GF-D8 (cell line): Measurements from ENCODE around the gene ABCA6.
A peak's percentile ranks its signal among the peaks of the same experiment; 100 is the strongest.

ENCODE experiments used
- DNase-seq: peaks from one replicate; lab custom pipeline; 2025; lab: John Stamatoyannopoulos, UW

The ABCA6 gene

DNA sequence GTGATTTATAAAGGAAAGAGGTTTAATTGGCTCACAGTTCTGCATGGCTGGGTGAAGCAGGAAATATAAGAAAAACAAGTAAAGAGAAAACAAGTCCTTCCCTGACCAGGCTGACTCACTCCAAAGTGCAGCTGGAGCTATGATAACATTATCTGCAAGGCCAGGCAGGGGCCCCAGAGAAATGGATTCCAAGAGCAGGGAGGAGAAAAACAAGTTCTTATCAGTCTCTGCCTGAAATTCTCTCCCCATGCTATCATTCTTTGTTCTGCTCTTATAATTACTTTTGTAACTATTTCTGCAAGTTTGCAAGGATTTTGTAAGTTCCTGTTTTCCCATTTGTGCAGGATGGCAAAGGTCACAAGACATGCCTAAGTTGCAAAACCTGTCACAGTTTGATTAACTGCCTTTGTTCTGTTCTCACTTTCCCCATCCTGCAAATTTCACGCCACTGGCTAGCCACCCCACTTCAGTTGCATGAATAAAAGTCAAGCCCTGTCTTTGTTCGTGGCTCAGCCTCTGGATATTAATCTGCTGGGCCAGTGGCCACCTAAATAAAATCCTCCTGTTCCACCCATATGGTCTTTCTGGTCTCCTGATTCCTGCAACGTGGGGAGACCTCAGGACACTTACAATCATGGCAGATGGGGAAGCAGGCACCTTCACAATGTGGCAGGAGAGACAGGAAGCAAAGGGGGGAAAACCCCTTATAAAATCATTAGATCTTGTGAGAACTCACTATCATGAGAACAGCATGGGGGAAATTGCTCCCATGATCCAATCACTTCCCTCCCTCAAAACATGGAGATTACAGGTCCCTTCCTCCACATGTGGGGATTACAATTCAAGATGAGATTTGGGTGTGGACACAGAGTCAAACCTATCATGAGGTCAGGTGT is 94.1 kb downstream of the ABCA6 start:
- peak; percentile 94 for DNase-seq

DNA sequence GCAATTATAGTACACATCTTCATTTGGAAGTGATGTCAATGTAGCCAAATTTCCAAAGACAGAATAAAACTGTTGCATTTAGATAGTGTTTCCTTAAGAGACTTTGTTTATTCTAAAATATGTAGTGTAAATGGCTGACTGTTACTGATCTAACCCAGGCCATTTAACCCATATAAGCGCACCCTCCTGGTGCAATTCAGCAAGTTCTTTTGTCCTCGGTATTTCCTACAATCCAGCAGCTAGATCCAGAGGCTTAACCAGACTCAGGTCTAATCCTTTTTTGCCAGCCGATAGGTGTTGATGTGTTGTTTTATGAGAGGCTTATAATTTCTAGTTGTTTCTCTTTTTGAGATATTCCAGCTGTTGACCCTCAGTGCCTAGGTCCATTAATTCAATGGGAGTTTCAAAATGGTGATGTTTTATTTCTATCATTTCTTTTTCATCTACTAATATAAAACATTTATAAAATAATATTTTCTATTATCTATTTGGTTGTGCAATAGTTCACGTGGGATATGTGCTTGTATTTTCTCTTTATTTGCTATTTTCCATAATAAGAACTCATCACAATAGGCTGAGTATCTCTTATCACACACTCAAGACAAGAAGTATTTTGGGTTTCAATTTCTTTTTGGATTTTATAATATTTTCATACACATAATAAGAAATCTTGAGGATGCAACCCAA is 95.4 kb downstream of the ABCA6 start:
- no peak for DNase-seq

DNA sequence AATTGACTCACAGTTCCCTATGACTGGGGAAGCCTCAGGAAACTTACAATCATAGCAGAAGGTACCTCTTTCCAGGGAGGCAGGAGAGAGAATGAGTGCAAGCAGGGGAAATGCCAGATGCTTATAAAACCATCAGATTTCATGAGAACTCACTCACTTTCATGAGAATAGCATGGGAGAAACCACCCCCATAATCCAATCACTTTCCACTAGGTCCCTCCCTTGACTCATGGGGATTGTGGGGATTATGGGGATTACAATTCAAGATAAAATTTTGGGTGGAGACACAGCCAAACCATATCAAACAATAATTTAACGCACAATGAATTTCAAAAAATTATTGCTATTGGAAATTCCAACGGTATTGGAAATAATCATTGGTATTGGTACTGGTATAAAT is 96.0 kb downstream of the ABCA6 start:
- no peak for DNase-seq

DNA sequence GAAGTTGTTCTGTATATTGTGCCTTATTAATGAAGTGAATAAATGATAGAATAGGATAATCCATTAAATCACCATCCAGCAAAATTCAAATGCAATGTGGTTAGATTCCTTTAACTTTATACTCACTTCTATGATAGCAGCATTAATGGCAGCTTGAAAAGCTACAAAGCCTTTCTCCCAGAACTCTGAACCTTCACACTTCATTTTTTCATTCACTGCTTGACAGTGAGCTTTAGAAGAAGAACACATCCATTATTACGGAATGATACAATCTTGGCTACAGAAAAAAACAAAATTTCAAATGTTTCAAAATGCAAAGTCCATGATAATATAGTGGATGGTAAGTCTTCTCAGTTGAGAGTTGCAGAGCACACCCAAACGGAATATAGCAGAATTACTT is 97.3 kb downstream of the ABCA6 start:
- no peak for DNase-seq

DNA sequence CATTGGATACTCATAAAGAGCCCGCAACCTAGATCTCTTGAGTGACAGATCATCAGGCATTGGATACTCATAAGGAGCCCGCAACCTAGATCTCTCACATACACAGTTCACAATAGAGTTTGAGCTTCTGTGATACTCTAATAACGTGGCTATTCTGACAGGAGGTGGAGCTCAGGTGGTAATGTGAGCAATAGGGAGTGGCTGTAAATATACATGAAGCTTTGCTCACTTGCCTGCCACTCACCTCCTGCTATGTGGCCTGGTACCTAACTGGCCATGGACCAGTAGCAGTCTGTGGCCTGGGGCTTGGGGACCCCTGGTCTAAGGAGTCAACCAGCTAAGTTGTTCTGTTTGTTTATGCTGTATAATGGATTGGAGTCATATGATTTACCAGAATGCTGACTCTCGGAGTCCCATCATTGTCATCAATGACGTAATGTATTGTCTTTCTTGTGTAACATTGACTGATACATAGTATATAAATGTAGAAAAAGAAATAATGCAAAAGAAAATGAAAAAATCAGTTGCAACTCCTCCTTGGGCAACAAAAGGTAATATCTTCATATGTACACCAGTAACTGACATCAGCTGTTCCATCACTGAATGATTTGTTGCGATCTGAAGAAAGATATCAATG is 98.5 kb downstream of the ABCA6 start:
- no peak for DNase-seq

DNA sequence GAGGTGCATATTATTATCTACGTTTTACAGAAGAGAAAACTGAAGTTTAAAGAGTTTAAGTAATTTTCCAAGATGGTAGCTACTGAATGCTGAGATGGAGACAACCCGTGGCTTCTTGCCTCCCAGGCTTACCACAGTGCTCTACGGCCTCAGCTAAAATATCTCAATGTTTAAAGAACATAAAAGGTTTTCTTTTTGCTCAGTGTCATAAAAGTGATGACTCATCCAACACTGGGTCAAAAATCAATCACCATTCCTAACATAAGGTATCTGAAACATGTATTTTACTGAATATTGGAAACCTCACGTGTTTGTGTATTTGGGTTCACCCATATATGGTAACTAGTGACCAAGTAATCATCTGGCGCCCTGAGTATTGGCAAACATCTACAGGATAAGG is 99.4 kb downstream of the ABCA6 start:
- DNase-seq = no peak

DNA sequence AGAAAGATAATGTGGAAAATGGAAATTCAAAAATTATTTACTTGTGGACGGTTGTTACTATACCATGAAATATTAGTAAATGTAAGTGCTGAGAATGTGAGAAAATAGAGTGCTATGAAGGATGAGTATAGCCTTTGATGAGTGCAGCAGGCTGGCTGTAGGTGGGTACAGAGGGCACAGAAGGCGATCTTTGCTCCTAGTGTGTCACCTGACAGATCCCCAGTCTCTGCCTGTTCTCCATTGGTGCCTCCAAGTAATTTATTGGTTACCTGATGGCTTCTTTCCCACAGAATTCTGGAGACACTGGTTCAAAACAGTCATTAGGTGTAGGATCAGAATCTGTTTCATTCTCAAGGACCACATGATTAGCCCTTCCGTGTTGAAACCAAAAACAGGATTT is 109.9 kb downstream of the ABCA6 start:
- no peak for DNase-seq

DNA sequence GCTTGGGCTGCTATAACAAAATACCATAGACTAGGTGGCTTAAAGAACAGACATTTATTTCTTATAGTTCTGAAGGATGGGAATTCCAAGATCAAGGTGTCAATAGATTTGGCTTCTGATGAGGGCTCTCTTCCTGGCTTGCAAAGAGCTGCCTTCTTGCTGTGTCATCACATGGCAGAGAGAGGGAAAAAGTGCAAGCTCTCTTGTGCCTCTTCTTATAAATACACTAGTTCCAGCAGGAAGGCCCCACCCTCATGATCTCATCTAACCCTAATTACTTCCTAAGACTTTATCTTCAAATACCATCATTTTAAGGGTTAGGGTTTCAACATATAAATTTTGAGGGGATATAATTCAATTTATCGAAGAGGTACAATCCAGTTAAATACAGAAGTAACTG is 111.5 kb downstream of the ABCA6 start:
- no peak for DNase-seq
